Omental fat pad (tissue), 4 donors: ENCODE results near the gene CNST. TPM values are rescaled to one million over a fixed set of nuclear protein-coding genes. Genes with fewer than 3 reads are reported as not detected.

Experiments
- ATAC-seq: fragments of 150-250 bp; one replicate; pipeline ENCODE4 v1.9.1; 2016; ENCODE audit warnings: mild to moderate bottlenecking, moderate library complexity; ENCODE audit not compliant: low FRiP score
- DNase-seq: peaks from one replicate; pipeline ENCODE4 v3.0.0-alpha.2; 2019; ENCODE audit warnings: low spot score
- CTCF ChIP-seq, 3 donors: fragments of 450-650 bp; IDR thresholded peaks; one replicate each; pipeline ENCODE4 v1.5.1; 2016 to 2017; ENCODE audit warnings: antibody characterized with exemption in 3 of 3, mild to moderate bottlenecking in 3 of 3, moderate library complexity in 2 of 3
- total RNA-seq, 4 donors: library from RNA; depleted of rRNA; stranded (reverse); fragments of >200 nt; gene quantifications; one replicate each; pipeline ENCODE4 v1.1.0, GENCODE V29; 2016

Gene CNST
- total RNA-seq, 4 donors from 2014 or later: 23.0 to 35.3 (median 33.4) TPM

GRCh38 chr1:246537441-246537840 lies 28.8 kb upstream of the CNST start:
- TF ChIP-seq CTCF (IDR thresholded peaks at IDR 0.05): no peak
- no peak for ATAC-seq
- no peak for DNase-seq

GRCh38 chr1:246537887-246538286 lies 28.4 kb upstream of the CNST start:
- no peak for DNase-seq
- no peak for TF ChIP-seq CTCF (IDR thresholded peaks at IDR 0.05)
- no peak for ATAC-seq

- no peak for TF ChIP-seq CTCF (IDR thresholded peaks at IDR 0.05)
- no peak for ATAC-seq
Measured at GRCh38 chr1:246540738-246541491, 25.3 kb upstream of the CNST start.

GRCh38 chr1:246544001-246544400 lies 22.3 kb upstream of the CNST start:
- DNase-seq: no peak
- no peak for TF ChIP-seq CTCF (IDR thresholded peaks at IDR 0.05)
- ATAC-seq: no peak

More at GRCh38 chr1:246540738-246541491, 25.3 kb upstream of the CNST start:
- DNase-seq: no peak

GRCh38 chr1:246549665-246550064 lies 16.6 kb upstream of the CNST start:
- TF ChIP-seq CTCF (IDR thresholded peaks at IDR 0.05): no peak
- ATAC-seq (no peak), DNase-seq (no peak)

- ATAC-seq: no peak
- no peak for DNase-seq
- no peak for TF ChIP-seq CTCF (IDR thresholded peaks at IDR 0.05)
Measured at GRCh38 chr1:246550402-246550801, 15.9 kb upstream of the CNST start.

- ATAC-seq (no peak), DNase-seq (no peak)
- no peak for TF ChIP-seq CTCF (IDR thresholded peaks at IDR 0.05)
Measured at GRCh38 chr1:246552110-246552509, 14.1 kb upstream of the CNST start.
